MG63 (cell line): Measurements from ENCODE around the gene GLYATL1. TPM values are rescaled to one million over a fixed set of nuclear protein-coding genes. Genes with fewer than 3 reads are reported as not detected.

ENCODE experiments used
- DNase-seq: peaks from one replicate; pipeline ENCODE4 v3.0.0-alpha.2; 2020
- H3K27me3 ChIP-seq: fragments of 250-450 bp; sonication (Bioruptor Pico); 2 replicates; pipeline ENCODE4 v1.5.1; 2020; ENCODE audit warnings: mild to moderate bottlenecking, moderate library complexity
- H3K36me3 ChIP-seq: fragments of 250-450 bp; sonication (Bioruptor Pico); 2 replicates; pipeline ENCODE4 v1.5.1; 2020; ENCODE audit warnings: mild to moderate bottlenecking, moderate library complexity
- H3K4me3 ChIP-seq: fragments of 250-450 bp; sonication (Bioruptor Pico); 2 replicates; pipeline ENCODE4 v1.5.1; 2020; ENCODE audit warnings: mild to moderate bottlenecking, moderate library complexity
- H3K9me3 ChIP-seq: fragments of 250-450 bp; sonication (Bioruptor Pico); 2 replicates; pipeline ENCODE4 v1.5.1; 2020; ENCODE audit warnings: mild to moderate bottlenecking, moderate library complexity
- total RNA-seq: library from RNA; depleted of rRNA; stranded (reverse); fragments of >200 nt; shearing (Covaris generic); gene quantifications from 2 replicates; pipeline ENCODE4 v1.2.3, GENCODE V29; 2014; ENCODE audit warnings: low replicate concordance

GLYATL1 gene
- total RNA-seq, 1 experiment from 2014 or later: not detected

DNA sequence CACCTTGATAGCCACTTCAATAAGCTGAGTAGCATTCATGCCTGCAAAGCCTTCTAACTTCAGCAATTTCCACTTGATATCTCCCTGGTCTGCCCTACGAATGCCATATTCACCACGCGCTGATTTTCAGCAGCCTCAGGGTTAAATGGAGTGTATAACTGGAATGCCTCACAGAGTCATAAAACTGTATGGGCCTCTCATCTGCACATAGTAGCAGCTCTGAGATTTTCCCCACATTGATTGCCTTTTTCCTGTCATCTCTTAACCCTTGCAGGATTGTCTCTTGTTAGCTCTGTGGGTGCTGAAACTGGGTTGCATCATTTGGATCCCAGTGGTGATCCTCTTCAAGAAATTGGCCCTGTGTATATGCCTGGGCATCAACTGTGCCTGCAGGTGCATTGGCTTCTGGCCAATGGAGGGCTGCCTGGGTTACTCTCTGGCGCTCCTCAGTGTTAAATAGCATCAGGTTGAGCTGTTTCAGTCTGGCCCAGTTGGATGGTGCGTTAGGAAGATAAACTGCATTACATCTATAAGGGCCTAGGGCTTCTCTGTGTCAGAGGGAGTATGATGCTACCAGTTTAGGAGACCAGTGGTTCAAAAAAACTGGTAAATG, 17.4 kb upstream of the GLYATL1 start:
- DNase-seq: no peak
- H3K9me3 ChIP-seq: no peaks in the 10 kb centered on the region
- H3K27me3 ChIP-seq: no peaks in the 10 kb centered on the region
- H3K4me3 ChIP-seq: no peak overlapping the region
- no peaks in the 10 kb centered on the region for H3K36me3 ChIP-seq

DNA sequence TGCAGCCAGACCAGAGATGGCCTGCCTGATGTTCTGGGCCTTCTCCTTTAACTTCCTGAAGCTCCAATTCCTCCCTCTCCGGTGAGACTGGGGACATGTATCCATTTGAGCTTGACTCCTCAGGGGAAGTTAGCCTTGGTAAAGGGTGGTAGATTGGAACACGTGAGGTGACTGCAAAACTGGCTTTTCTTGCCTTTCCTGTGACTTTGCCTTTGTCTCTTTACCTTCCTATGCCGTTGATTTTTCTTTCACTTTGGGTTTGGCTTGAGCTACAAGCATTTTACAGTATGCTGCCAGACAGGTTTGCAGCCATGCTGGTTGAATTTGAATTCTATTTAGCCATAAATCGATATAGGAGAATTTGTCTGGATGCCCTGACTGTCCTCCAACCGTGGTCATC, 16.8 kb upstream of the GLYATL1 start:
- no peak for DNase-seq
- Histone ChIP-seq H3K4me3 (no peak overlapping the region), H3K36me3 (no peaks in the 10 kb centered on the region), H3K9me3 (no peaks in the 10 kb centered on the region), H3K27me3 (no peaks in the 10 kb centered on the region)

DNA sequence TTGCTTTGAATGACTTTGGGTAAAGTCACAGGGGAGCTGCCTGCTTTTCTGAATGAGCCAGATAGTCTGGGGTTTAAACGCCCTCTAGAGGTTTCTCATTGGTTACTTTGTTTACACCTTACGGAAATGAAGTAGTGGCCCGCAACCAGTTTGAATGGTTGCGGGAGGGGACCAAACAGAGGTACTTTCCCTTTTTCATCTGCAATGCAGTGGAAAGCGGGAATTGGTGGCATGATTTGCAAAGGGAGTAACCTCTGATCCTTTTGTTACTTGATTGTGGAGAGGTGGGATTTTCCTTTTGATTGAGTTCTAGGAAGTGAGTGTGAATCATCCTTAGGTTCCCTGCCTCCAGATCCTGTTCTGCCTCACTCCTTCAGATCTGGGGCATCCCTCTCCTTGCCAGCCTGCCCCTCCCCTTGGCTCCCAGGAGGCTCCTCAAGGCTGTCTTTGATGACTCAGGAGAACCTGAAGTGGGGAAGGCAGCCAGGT, 15.9 kb upstream of the GLYATL1 start:
- Histone ChIP-seq H3K27me3 (no peaks in the 10 kb centered on the region), H3K36me3 (no peaks in the 10 kb centered on the region), H3K4me3 (no peak overlapping the region), H3K9me3 (no peaks in the 10 kb centered on the region)
- DNase-seq: peak; percentile 72

DNA sequence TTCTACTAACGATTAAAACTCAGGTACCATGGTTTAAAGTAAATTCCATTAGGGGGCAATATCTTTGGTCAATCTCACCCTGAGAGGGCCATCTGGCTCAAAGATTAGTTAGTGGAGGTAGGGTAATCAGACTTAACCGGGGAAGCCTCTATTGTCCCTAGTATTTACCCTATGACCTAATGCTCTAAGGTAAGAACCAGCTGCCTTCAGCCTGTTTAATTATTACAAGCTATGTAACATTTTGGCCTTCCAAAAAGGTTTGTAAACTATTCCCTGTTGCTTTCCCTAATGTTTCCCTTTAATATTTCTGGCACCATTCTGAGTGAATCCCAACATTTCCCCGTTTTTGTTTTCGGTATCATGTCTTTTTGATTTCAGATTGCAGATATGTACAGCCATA, 15.1 kb upstream of the GLYATL1 start:
- Histone ChIP-seq H3K9me3 (no peaks in the 10 kb centered on the region), H3K27me3 (no peaks in the 10 kb centered on the region), H3K4me3 (no peak overlapping the region), H3K36me3 (no peaks in the 10 kb centered on the region)
- DNase-seq: no peak

DNA sequence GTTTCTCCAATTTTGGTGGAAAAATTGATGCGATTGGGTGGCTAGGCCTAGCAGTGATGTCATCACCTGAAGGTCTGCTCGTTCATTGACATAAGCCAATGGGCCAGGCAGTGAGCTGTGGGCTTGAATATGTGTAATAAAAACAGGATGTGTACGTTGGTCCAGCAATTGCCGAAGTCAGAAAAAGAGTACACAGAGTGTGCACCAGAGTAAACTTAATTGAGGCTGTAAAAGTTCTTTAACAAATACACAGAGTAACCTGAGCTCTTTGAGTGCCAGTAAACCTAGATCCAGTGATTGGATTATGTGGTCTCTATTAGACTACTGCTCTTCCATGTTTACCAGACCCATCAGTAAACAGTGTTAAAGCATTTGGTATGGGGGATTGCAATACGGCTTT, 13.0 kb upstream of the GLYATL1 start:
- Histone ChIP-seq H3K9me3 (no peaks in the 10 kb centered on the region), H3K27me3 (no peaks in the 10 kb centered on the region), H3K36me3 (no peaks in the 10 kb centered on the region), H3K4me3 (no peak overlapping the region)
- DNase-seq: peak; percentile 69

DNA sequence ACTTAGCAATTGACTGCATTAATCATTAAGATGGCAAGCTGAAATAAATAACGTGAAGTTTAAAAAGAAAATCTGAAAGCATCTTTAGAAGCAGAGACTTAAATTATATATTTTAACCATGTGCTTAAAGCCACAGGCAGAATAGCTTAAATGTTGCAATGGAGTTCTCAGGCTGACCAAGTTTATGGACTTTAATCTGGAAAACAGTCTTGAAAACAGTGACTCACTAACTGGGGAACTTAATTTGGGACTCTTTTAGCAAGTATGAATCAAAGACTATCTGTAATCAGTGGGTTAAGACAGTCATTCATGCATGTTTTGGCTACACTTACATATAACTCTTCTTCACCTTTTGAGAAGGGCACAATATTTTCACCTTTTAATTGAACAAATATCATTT, 12.6 kb upstream of the GLYATL1 start:
- no peaks in the 10 kb centered on the region for H3K27me3 ChIP-seq
- H3K36me3 ChIP-seq: no peaks in the 10 kb centered on the region
- DNase-seq: no peak
- no peak overlapping the region for H3K4me3 ChIP-seq
- no peaks in the 10 kb centered on the region for H3K9me3 ChIP-seq

DNA sequence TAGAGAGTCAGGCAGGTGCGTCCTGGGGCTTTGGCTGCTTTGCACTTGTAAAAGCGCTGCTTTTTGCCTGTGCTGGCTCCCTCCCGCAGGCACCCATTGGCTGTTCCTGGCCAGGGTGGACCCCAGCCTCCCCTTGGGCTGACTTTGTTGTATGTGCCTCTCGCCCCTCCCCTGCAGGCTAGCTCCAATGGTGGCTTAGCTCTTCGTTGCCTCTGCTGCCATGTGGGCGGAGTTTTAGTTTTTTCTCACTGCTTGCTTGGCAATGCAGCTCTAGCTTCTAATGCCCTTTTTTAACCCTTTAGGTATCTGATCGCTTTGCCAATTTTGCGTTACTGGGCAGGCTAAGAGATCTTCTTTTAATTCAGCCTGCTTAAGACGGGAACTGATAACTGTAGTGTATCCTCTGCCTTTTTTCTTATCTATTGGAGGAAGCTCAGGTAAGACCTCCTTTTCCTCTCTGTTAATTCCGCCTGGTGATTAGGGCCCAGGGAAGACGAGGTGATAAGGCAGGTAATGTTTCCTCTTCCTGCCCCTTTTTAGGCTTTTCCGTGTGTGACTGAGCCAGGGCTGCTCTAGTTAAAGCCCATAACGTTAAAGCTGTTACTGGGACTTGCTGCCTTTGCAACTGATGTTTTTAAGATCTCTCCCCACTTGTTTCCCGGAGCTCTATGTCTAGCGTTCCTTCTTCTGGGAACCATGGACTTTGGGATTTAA, 11.7 kb upstream of the GLYATL1 start:
- H3K9me3 ChIP-seq: no peaks in the 10 kb centered on the region
- H3K4me3 ChIP-seq: no peak overlapping the region
- no peak for DNase-seq
- no peaks in the 10 kb centered on the region for H3K36me3 ChIP-seq
- no peaks in the 10 kb centered on the region for H3K27me3 ChIP-seq

DNA sequence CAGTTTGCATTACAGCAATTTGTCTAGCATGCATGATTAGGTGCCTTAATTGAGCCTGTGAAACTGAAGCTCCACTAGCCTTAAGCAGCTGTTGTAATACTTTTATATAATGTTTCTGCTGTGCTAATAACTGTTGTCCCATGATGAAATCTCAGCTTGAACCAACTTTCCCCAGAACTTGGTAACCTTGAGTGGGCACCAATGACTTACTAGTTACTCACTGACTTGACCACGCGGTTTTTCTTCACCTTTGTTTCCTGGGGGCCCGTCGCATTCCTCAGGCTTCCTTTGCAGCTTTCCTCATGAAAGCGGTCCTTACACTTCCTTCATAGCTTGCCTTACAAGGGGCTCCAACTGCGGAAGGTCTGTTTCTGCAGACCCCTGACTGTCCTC, 11.2 kb upstream of the GLYATL1 start:
- no peak for DNase-seq
- Histone ChIP-seq H3K27me3 (no peaks in the 10 kb centered on the region), H3K4me3 (no peak overlapping the region)

DNA sequence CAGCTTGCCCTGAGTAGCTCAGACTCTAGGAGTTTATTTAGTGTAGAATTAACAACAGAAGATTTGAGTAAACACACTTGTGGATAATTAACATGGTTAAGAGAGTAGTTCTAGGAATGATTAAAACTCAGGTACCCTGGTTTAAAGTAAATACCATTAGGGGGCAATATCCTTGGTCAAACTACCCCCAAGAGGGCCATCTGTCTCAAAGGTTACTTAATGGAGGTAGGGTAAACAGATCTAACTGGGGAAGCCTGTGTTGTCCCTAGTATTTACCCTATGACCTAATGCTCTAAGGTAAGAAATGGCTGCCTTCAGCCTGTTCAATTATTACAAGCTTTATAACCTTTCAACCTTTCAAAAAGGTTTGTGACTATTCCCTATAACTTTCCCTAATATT, 10.6 kb upstream of the GLYATL1 start:
- no peak overlapping the region for H3K4me3 ChIP-seq

More for the DNA sequence above, 11.2 kb upstream of the GLYATL1 start:
- Histone ChIP-seq H3K36me3 (no peaks in the 10 kb centered on the region), H3K9me3 (no peaks in the 10 kb centered on the region)

DNA sequence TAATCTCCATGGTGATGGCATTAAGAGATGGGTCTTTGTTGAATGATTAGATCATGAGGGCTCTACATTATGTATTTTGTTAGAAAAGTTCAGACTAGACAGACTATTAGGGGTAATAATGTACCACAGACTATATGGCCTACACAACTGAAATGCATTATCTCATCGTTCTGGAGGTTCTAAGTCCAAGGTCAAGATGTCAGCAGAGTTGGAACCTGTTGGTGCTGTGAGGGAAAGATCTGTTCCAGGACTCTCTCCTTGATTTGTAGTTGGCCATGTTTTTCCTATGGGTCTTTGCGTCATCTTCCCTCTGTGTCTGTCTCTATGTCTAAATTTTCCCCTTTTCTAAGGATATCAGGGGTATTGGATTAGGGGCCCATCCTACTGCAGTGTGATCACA, 8.4 kb upstream of the GLYATL1 start:
- Histone ChIP-seq H3K36me3 (no peaks in the 10 kb centered on the region), H3K4me3 (no peak overlapping the region), H3K9me3 (no peaks in the 10 kb centered on the region), H3K27me3 (no peaks in the 10 kb centered on the region)
- no peak for DNase-seq

More for the DNA sequence above, 10.6 kb upstream of the GLYATL1 start:
- no peak for DNase-seq
- Histone ChIP-seq H3K36me3 (no peaks in the 10 kb centered on the region), H3K27me3 (no peaks in the 10 kb centered on the region), H3K9me3 (no peaks in the 10 kb centered on the region)

DNA sequence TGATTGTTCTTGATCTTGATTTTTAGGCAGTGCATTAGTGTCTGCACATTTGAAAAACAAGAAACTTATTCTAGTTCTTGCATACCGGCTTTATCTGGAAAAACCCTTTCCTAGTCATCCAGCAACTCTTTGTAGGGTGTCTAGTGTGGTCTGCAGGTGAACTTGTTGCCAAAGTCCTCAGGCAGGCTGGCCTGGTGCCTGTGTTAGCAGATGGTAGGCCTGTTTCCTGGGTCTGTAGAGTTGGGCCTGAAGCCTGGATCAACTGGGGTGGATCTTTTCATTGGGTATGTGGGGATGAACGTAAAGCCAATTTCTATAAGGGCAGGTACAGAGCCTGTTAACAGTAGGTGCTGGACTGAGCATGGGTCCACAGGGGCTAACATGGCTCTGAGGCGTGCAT, 5.6 kb upstream of the GLYATL1 start:
- Histone ChIP-seq H3K9me3 (no peaks in the 10 kb centered on the region), H3K36me3 (no peaks in the 10 kb centered on the region), H3K27me3 (no peaks in the 10 kb centered on the region), H3K4me3 (no peak overlapping the region)
- no peak for DNase-seq

DNA sequence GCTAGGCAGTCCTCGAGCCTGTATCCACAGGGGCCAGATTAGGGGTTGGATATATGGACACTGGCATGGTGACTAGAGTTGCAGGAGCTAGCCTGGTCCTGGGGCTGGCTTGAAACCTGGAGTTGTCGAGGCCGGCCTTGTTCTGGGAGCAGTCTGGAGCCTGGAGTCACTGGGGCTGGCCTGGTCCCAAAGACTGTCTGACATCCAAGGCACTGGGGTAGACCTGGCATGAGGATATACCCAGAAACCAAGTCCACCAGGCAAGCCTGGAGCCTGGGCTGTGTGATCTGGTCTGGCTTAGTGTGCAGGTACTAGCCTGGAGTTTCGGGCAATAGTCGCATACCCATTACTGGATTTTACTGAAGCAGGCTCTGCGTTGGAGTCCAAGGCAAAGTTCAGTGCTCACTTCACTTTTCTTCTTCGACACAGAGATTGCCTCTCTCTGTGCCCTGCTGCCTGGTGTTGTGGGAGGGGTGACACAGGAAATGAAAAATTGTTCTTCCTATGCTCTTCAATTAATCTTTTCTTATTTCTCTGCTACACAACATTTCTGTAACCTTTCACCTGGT, 4.3 kb upstream of the GLYATL1 start:
- H3K4me3 ChIP-seq: no peak overlapping the region
- no peak for DNase-seq
- no peaks in the 10 kb centered on the region for H3K9me3 ChIP-seq
- no peaks in the 10 kb centered on the region for H3K27me3 ChIP-seq
- H3K36me3 ChIP-seq: no peaks in the 10 kb centered on the region

DNA sequence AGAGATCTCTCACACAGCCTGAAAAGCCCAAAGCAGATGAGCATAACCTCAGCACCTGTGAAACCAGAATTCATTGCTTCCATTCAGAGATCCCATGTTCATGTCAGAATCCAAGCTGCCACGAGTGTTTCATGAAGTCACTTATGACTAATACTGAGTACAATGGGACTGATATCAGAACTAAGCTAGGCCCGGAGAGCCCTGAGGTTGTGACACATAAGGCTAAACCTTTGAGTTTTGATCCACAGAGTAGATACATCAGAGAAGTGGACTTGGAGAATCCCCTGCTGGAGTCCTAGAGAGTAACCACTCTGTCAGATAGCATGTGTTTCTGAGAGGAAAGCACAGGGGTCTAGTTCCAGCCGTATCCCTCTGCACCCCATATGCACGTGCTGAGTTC, 890 bp upstream of the GLYATL1 start:
- DNase-seq: no peak
- no peaks in the 10 kb centered on the region for H3K36me3 ChIP-seq
- no peaks in the 10 kb centered on the region for H3K27me3 ChIP-seq
- H3K9me3 ChIP-seq: no peaks in the 10 kb centered on the region
- no peak overlapping the region for H3K4me3 ChIP-seq

DNA sequence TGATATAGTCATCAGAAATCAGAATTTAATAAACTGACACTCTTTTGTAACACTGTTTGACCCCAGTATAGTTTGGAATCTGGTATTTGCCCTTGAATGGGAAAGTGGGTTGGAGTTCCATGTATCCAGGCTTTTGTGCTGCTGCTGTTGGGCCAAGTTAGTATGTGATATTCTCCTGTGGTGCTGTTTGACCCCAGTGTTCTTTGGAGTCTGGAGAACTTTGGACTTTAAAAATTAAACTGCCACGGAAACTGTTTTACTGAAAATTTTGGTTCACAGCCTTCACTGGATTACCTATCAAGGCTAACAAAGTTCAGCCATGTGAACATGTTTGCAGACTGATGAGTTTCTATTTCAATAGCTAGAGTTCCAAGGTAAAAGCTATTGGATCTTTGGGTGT, 740 bp downstream of the GLYATL1 start:
- Histone ChIP-seq H3K4me3 (no peak overlapping the region), H3K27me3 (no peaks in the 10 kb centered on the region), H3K36me3 (no peaks in the 10 kb centered on the region), H3K9me3 (no peaks in the 10 kb centered on the region)
- no peak for DNase-seq

DNA sequence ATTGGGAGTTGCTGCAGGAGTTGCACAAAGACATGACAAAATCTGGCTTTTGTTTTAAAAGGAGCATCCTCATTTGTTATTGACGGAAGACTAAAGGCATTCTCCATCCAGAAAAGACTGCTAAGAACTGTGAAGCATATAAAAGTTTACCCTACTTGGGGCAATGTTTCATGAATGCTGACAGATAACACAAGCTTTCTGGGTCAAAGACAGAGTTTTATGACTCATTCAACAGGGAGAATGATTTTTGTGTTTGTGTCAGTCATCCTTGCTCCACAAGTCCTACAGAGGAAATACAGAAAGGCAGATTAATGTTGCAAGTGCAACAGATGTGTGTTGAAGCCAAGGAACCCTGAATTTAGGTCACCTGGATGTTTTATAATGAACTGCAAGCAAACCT, 2.5 kb downstream of the GLYATL1 start:
- Histone ChIP-seq H3K27me3 (no peaks in the 10 kb centered on the region), H3K4me3 (no peak overlapping the region), H3K36me3 (no peaks in the 10 kb centered on the region), H3K9me3 (no peaks in the 10 kb centered on the region)
- DNase-seq: no peak

DNA sequence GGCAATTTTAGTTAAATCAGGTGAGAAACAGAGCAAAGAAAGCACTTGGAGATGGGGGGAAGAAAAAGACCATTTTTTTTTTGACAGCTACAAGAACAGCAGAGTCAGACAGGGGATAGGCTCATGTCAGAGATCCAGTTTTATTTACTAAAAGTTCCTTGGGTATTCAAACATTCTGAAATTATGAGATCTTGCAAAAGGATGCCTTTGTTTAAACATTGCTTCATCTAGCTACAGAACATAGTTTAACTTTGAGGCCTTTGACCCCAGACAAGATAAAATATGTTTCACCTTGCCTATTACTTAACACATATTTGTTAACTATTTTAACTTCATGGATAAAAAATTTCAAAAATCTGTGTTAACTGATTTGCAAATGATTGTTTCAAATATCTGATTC, 6.4 kb downstream of the GLYATL1 start:
- H3K4me3 ChIP-seq: no peak overlapping the region
- no peaks in the 10 kb centered on the region for H3K36me3 ChIP-seq
- no peaks in the 10 kb centered on the region for H3K27me3 ChIP-seq
- DNase-seq: no peak
- H3K9me3 ChIP-seq: no peaks in the 10 kb centered on the region

DNA sequence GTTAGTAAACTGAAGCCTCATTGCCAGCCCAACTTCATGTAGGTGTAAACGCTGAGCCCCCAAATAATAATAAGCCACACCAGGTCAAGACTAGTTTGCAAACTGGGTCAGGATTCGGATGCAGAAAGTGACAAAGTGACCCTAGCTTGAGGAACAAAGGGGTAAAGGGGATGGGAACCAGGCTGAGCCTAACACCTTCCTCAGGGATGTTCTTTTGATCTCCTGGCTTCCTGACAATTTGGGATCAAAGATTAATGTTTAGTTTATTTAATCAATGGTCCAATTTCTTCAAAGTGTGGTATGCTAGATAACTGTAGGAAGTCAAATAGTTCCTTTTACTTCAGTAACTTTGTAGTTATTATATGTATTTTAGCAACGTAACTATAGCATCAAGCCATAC, 9.9 kb downstream of the GLYATL1 start:
- H3K9me3 ChIP-seq: no peaks in the 10 kb centered on the region
- 0 out of 2 replicates have a peak, but pooled peaks cover 3% of the 10 kb centered on the region for H3K27me3 ChIP-seq
- DNase-seq: no peak
- H3K4me3 ChIP-seq: no peak overlapping the region
- H3K36me3 ChIP-seq: no peaks in the 10 kb centered on the region

DNA sequence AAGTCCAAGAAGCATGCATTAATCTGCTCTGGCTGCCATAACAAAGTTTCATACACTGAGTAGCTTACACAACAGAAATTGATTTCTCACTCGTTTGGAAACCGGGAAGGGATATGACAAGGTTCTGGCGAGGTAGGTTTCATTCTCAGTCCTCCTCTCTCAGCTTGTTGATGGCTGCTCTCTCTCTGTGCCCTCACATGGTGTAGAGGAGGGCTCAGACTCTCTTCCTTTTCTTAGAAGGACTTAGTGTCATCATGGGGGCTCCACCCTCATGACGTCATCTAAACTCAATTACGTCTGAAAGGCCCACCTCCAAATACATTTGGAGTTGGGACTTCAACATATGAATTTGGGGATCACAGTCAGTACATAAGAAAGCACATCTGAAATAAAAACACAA, 18.6 kb downstream of the GLYATL1 start:
- Histone ChIP-seq H3K36me3 (no peaks in the 10 kb centered on the region), H3K4me3 (no peak overlapping the region), H3K9me3 (no peaks in the 10 kb centered on the region), H3K27me3 (0 out of 2 replicates have a peak, but pooled peaks cover under 1% of the 10 kb centered on the region)
- DNase-seq: no peak
